Activated CD8-positive, alpha-beta memory T cell treated with anti-CD3 and anti-CD28 coated beads for 1 hour (primary cell): Measurements from ENCODE around the gene GPR42.
"Not testable (repeated sequence)": the region's sequence is repeated elsewhere in the genome, so short reads cannot be mapped to it uniquely, and the experiment has no call there.

Source experiments
- DNase-seq, 2 donors: peaks; one replicate each; pipeline ENCODE4 v3.0.0-alpha.2; 2020; ENCODE audit warnings: low read depth in 1 of 2; ENCODE audit errors: extremely low read depth in 1 of 2

GPR42 gene

GRCh38 chr19:35362261-35363000 lies 8.4 kb upstream of the GPR42 start:
- no peak for DNase-seq

DNA sequence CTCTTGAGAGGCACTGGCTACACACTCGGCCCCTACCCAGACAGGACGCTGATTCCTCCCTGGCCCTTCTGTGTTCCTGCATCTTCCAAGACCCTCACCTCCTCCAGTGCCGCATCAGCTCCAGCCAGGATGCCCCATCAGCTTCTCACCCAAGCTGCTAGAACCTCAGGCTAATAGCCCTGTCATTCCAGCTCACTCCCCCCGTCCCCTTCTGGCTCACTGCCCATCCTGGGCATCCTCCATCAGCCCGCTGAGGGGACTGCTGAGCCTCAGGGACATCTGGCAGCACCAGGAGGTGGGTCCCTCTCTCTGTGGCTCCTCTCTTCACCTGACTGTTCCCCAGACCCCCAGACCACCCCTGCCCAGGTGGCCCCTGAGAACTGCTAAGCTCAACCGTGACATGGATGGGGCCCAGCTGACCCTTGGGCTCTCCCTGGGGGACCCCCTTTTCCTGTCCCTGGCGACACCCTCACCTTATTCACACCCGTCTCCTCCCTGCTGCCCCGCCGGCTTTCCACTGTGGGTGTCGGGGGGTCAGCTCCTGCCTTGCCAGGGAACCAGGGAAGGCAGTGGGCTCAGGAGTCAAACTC lies 7.8 kb upstream of the GPR42 start:
- no peak for DNase-seq

DNA sequence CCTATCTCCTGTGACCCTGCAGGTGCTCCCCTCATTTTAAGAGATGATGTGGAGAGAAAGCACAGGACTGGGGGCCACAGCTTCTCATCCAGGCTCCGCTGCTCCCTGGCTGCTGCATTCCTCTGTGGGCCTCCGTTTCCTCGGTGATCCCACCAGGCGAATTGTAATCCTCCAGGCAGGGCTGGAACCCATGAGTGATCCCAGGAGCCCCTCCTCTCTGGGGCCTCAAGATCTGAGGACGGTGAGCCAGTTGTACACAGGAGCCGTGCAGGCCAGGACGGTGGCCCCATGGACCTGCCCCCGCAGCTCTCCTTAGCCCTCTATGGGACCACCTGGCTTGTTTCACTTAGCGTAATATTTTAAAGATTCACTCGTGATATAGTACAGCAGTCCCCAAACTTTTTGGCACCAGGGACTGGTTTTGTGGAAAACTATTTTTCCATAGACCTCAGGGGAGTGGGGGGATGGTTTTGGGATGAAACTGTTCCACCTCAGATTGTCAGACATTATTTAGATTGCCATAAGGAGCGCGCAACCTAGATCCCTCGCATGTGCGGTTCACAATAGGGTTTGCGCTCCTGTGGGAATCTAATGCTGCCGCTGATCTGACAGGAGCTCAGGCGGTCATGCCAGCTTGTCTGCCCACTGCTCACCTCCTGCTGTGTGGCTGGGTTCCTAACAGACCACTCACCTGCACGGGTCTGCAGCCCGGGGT lies 7.0 kb upstream of the GPR42 start:
- no peak for DNase-seq

DNA sequence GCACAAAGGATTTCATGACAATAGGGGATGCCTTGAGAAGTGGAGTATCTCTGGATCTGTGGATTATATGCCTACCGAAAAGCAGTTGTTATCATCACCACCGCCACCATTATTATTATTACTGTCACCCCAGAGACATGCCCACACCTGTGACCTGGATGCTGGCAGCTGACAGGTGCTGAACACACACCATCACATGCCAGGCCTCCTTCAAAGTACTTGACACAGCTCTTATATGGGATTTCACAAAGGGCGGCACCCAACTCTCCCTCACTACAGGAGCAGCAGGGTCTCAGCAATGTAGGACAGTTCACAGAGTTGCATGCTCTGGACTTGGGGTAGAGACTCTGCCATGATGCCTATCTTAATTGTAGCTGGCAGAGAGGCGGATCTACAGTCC lies 5.6 kb upstream of the GPR42 start:
- no peak for DNase-seq

DNA sequence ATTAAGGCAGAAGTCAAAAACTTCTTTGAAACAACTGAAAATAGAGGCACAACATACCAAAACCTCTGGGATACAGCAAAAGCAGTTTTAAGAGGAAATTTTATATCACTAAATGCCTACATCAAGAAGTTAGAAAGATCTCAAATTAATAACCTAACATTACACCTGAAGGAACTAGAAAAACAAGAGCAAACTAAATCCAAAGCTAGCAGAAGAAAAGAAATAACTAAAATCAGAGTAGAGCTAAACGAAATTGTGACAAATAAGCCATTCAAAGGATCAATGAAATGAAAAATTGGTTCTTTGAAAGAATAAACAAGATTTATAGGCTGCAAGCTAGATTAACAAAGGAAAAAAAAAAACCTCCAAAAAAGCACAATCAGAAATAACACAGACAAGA lies 2.5 kb upstream of the GPR42 start:
- no peak for DNase-seq

DNA sequence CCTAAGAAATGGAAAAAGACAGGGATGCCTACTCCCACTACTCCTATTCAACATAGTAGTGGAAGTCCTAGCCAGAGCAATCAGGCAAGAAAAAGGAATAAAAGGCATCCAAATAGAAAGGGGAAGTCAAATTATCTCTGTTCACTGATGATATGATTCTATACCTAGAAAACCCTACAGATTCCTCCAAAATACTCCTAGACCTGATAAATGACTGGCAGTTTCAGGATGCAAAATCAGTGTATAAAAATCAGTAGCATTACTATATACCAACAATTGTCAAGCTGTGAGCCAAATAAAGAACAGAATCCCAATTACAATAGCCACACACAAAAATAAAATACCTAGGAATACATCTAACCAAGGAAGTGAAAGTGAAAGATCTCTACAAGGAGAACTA lies 1.3 kb upstream of the GPR42 start:
- no peak for DNase-seq

DNA sequence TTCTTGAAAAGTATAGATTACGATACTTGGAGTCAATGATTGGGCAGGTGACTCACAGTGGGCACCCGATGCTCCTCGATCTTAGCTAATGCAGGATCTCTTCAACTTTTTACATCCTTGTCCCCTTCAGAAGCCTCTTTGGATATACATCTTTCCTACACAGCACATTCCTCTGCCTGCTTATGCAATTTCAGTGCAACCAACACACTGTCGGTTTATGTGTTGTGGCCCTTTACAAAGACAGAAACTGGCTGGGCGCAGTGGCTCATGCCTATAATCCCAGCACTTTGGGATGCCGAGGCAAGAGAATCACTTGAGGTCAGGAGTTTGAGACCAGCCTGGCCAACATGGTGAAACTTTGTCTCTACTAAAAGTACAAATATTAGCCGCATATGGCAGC lies 2.6 kb downstream of the GPR42 start:
- no peak for DNase-seq

- not testable (repeated sequence) for DNase-seq
Measured at GRCh38 chr19:35374031-35374430, 3.2 kb downstream of the GPR42 start.

- no peak for DNase-seq
Measured at GRCh38 chr19:35375505-35376307, 4.8 kb downstream of the GPR42 start.

- no peak for DNase-seq
Measured at GRCh38 chr19:35377656-35378055, 6.8 kb downstream of the GPR42 start.

GRCh38 chr19:35378356-35378755 lies 7.5 kb downstream of the GPR42 start:
- DNase-seq: no peak

DNA sequence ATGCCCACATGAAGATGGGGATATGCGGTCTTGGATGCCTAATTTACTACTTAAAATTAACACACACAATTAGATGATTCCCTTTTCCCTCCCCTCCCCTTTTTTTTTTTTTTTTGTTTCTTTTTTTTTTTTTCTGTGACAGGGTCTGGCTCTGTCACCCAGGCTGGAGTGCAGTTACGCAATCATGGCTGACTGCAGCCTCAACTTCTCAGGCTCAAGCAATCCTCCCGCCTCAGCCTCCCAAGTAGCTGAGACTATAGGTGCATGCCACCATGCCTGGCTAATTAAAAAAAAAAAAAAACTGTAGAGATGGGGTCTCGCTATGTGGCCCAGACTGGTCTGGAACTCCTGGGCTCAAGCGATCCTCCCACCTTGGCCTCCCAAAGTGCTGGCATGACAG lies 8.7 kb downstream of the GPR42 start:
- DNase-seq: not testable (repeated sequence)

DNA sequence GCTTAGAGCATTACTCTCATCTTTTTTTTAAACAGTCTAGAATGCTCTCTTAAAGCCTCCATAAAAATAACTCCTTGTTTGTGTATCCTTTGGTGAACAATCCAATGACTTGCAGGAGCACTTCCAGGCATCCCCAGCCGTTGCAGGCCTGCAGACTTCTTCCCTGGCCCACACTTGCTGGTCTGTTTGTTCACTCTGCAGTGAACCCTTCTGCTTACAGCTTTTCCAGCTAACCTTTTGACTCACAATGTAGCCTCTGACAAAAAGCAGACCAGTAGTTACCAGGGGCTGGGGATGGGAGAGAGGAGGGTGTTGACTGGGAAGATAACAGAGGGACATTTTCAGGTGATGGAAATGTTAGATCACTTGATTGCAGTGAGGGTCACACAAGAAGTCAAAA lies 9.1 kb downstream of the GPR42 start:
- no peak for DNase-seq

DNA sequence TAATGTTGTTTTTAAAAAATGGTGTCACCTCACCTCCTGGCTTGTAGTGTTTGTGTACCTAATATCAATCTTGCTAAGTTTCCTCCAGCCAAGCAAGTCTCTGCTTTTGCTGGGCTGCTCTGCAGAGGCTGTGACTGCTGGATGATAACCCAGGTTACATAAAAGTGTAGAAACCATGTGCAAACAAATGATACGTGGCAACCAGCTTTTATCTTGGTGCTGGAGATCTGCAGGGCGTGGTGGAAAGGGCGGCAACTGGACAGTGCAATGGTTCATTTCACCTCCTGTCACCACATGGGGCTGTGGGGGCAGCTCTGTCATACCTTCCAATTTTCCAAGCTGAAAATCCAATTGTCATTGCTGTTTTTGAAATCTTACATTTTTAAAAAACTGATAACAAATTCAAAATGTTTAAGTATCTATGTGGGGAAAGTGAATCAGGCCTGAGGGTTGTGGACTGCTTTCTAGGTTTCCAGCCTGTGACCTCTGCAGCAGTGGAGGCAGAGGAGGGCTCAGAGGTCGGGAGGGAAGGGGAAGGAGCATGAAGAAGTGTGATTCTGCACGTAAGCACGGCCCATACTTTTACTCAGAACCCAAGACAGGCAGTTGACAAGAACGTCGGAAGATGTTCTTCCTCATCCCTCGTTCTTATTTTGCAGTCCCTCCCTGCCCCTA lies 9.7 kb downstream of the GPR42 start:
- DNase-seq: no peak

- no peak for DNase-seq
Measured at GRCh38 chr19:35381318-35381717, 10.4 kb downstream of the GPR42 start.

DNA sequence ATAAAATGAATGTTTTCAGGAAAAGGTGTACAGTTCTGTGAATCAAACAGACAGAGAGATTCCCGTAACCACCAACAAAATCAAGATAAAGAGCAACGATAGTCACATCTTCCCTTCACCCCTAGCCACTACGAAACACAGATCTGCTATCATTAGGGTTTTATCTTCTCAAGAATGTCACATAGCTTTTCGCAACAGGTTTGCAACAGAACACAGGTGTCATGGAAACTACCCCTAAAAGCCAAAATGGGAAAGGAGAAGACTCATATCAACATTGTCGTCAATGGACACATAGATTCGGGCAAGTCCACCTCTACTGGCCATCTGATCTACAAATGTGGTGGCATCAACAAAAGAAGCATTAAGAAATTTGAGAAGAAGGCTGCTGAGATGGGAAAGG lies 11.1 kb downstream of the GPR42 start:
- DNase-seq: no peak

- no peak for DNase-seq
Measured at GRCh38 chr19:35383536-35383935, 12.7 kb downstream of the GPR42 start.

- DNase-seq: no peak
Measured at GRCh38 chr19:35388277-35389054, 17.6 kb downstream of the GPR42 start.

- no peak for DNase-seq
Measured at GRCh38 chr19:35389192-35389861, 18.5 kb downstream of the GPR42 start.
